Mononuclear cell (primary cell): ENCODE data around the gene ADAMTS4. TPM values are rescaled to one million over a fixed set of nuclear protein-coding genes. Genes with fewer than 3 reads are reported as not detected.

ENCODE experiments used
- H3K27me3 ChIP-seq: 2 replicates; pipeline ENCODE4 v1.6.0; 2011; ENCODE audit warnings: low read length, control low read depth; ENCODE audit not compliant: insufficient read depth
- H3K4me1 ChIP-seq: 2 replicates; pipeline ENCODE4 v1.5.1; 2011; ENCODE audit warnings: mild to moderate bottlenecking, low read length, control low read depth; ENCODE audit not compliant: insufficient read depth
- H3K4me3 ChIP-seq: 2 replicates; pipeline ENCODE4 v1.5.1; 2011; ENCODE audit warnings: mild to moderate bottlenecking, low read length, moderate library complexity
- H3K9me3 ChIP-seq: 2 replicates; pipeline ENCODE4 v1.5.1; 2011; ENCODE audit warnings: low read depth, mild to moderate bottlenecking, control low read depth, low read length
- total RNA-seq: library from RNA; depleted of rRNA; stranded (reverse); fragments of >200 nt; gene quantifications from one replicate; pipeline ENCODE4 v1.2.3, GENCODE V29; 2012

ADAMTS4 gene
- total RNA-seq, 1 donor: 0.21 TPM

DNA sequence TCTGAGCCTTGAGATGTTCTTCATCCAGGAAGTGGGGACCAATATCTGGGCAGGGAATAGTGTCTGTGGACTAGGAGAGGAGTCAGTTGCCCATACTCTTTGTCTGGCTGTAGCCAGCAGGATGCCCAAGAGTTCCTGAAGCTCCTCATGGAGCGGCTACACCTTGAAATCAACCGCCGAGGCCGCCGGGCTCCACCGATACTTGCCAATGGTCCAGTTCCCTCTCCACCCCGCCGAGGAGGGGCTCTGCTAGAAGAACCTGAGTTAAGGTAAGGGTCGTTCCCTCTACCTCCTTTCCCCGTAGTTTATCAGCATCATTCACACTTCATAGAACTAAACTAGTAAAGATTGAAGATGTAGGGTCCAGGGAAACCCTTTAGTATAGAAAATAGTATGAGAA, 36.0 kb downstream of the ADAMTS4 start:
- no peaks in the 10 kb centered on the region for H3K9me3 ChIP-seq
- peaks cover 48% of the 10 kb centered on the region for H3K4me1 ChIP-seq

DNA sequence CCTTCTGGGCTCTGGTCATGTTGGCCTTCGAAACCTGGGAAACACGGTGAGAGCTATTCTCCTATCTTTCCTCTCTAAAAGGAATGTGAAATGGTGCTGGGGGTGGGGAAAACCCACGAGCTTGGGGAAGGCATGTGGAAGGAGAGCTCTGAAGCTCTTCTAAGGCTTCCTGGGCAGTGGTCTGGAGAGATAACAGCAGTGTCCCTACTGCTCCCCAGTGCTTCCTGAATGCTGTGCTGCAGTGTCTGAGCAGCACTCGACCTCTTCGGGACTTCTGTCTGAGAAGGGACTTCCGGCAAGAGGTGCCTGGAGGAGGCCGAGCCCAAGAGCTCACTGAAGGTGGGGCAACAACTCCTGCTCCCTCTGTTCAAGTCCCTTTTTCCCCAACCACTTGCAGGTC, 36.8 kb downstream of the ADAMTS4 start:
- Histone ChIP-seq H3K9me3 (no peaks in the 10 kb centered on the region), H3K27me3 (no peaks in the 10 kb centered on the region), H3K4me3 (no peak overlapping the region), H3K4me1 (peaks cover 40% of the 10 kb centered on the region)

More for the DNA sequence above, 36.0 kb downstream of the ADAMTS4 start:
- Histone ChIP-seq H3K27me3 (no peaks in the 10 kb centered on the region), H3K4me3 (no peak overlapping the region)

DNA sequence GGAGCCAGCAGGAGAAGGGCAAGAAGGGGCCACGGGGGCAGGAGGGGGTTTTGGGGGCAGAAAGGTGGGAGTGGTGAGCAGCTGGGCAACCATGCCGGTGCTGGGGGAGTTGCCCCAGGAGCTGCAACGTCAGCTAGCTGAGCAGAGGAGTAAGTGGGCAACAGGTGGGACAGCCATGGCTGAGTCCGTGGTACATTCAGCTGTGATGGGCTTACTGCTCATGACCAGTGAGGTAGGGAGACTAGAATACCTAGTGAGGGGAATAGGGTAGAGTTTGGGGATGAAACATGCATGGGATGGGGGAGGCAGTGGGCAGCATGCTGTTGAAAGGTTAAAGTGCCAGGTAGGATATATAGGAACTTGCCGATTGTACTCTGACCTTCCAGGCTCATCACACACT, 37.2 kb downstream of the ADAMTS4 start:
- H3K27me3 ChIP-seq: no peaks in the 10 kb centered on the region
- H3K4me3 ChIP-seq: no peak overlapping the region
- H3K4me1 ChIP-seq: peaks cover 36% of the 10 kb centered on the region
- no peaks in the 10 kb centered on the region for H3K9me3 ChIP-seq

DNA sequence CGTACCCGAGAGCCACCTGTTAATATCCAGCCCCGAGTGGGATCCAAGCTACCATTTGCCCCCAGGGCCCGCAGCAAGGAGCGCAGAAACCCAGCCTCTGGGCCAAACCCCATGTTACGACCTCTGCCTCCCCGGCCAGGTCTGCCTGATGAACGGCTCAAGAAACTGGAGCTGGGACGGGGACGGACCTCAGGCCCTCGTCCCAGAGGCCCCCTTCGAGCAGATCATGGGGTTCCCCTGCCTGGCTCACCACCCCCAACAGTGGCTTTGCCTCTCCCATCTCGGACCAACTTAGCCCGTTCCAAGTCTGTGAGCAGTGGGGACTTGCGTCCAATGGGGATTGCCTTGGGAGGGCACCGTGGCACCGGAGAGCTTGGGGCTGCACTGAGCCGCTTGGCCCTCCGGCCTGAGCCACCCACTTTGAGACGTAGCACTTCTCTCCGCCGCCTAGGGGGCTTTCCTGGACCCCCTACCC, 38.1 kb downstream of the ADAMTS4 start:
- Histone ChIP-seq H3K27me3 (no peaks in the 10 kb centered on the region), H3K4me3 (no peak overlapping the region), H3K4me1 (peaks cover 33% of the 10 kb centered on the region), H3K9me3 (no peaks in the 10 kb centered on the region)

DNA sequence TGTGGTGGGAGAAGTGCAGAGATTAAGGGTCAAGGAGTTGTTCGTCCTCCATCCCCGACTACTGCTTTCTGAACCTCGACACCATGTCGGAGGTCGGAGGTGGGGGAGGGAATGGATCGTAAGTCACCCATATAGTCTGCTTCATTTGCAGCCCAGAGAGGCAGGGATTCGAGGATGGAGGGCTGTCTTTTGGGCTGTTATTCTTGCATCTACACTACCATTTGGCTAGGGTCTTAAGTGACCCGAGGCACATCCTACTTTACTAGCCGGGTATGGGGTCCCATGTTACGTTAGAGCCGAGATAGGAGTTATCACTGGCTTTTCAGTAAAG, 39.0 kb downstream of the ADAMTS4 start:
- Histone ChIP-seq H3K27me3 (no peaks in the 10 kb centered on the region), H3K4me3 (peak overlapping the region; percentile 73), H3K9me3 (no peaks in the 10 kb centered on the region)

DNA sequence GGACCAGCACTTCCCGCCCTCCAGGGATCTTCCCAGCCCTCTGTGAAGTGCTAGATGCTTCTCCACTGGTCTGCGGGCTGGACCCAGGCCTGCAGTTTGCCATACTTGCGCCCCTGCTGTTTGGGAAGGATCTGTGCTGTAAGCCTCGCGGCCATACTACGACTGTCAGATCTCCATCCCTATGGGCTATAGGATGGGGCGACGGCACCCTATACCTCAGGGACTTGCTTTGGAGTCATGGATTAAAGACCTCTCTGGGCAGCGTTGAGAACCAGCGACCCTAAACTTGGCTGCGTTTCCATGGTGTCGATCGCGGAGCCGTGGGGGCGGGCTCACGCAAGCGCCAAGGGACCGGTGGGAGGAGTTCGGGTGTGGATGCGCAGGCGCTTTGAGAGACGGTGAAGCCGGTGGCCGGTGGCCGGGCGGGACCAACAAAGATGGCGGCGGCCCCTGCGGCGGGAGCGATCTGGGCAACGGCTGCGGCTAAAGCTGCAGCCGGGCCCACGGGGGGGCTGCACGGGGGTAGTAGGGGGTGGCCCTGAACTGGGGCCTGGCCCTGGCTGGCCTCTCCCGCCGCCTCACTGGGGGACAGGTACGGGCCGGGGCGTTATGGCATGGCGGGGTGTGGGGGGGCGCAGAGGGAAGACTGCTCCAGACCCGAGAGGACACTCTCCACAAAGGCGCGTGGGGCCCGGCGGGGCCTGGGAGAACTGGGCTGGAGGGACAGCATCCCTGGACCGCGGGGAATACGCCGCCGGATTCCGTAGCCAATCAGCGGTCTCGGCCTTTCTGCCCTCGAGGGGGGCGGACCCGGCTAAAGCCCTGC, 39.6 kb downstream of the ADAMTS4 start, which contains the start of gene USP21:
Gene USP21, plus strand, starts transcription at position 414 of the 826 bp plus-strand sequence. CDS start 1,141 bp downstream, outside the sequence.
- no peaks in the 10 kb centered on the region for H3K9me3 ChIP-seq

More for the DNA sequence above, 39.0 kb downstream of the ADAMTS4 start:
- H3K4me1 ChIP-seq: peaks cover 29% of the 10 kb centered on the region

DNA sequence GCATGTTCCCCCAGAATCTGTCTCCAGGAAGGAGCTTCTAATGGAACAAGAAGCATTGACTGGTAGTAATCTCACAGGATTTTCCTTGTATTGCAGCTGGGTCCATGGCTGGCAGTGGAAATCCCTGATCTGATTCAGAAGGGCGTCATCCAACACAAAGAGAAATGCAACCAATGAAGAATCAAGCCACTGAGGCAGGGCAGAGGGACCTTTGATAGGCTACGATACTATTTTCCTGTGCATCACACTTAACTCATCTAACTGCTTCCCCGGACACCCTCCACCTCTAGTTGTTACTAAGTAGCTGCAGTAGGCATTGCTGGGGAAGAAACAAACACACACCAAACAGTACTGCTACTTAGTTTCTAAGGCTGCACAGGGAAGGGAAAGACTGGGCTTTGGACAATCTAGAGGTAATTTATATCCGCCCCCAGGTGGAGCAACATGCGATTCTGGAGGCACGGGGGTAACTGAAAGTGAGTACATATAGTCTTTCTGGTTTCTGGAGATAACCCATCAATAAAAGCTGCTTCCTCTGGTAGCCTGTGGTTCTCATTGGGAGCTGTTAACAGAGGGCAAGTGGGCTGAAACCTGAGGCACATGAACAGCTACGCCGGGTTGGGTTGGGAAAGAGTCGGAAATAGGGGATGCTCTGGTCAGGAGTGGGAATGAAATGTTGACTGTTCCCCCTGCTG, 40.4 kb downstream of the ADAMTS4 start:
- no peaks in the 10 kb centered on the region for H3K27me3 ChIP-seq
- no peaks in the 10 kb centered on the region for H3K9me3 ChIP-seq
- H3K4me3 ChIP-seq: no peak overlapping the region
- peaks cover 35% of the 10 kb centered on the region for H3K4me1 ChIP-seq

More for the DNA sequence above, 39.6 kb downstream of the ADAMTS4 start, which contains the start of gene USP21:
- H3K27me3 ChIP-seq: no peaks in the 10 kb centered on the region
- peak within 1 kb of the TSS; percentile 73 for H3K4me3 ChIP-seq
- H3K4me1 ChIP-seq: peaks cover 34% of the 10 kb centered on the region

DNA sequence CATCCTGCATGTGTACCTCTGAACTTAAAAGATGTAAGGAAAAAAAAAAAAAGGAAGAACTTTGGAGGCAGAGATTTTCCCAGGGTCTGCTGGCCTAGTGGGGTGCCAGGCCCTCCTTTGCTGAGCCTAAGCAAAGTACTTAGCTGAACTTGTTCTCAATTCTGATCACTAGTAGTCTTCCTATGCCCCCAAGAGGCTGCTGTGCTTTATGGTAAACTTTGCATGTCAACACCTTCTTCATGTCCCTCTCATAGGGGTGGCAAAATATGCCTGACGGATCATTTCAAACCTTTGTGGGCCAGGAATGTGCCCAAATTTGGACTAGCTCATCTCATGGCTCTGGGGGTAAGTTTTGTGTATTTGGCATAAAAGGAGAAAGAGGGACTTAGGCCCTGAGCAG, 41.0 kb downstream of the ADAMTS4 start:
- Histone ChIP-seq H3K4me1 (peaks cover 38% of the 10 kb centered on the region), H3K4me3 (no peak overlapping the region), H3K27me3 (no peaks in the 10 kb centered on the region), H3K9me3 (no peaks in the 10 kb centered on the region)

DNA sequence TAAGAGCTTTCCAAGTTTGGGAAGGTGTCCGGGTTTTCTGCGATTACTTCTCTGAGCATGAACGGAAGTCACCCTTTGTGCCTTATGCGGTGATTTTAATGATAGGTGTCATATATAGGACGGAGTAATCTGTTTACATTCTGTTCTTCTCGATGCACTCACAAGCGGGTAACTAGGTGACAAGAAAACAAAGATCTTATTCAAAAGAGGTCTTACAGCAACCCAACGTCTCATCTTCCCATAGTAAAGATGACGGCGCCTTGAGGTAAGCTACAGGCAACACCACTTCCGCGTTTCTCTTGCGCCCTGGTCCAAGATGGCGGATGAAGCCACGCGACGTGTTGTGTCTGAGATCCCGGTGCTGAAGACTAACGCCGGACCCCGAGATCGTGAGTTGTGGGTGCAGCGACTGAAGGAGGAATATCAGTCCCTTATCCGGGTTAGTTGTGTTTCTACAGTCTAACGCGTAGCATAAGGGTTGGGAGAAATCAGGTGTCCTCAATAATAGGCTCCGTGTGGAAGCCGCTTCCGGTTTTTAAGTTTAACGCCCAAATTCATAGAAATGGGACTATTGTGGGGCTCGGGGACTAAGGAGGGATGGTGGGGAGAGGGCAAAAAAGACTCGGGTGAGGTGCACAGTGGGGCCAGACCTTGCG, 45.0 kb downstream of the ADAMTS4 start, which contains the start of gene UFC1:
Gene UFC1, plus strand, starts transcription at position 297 of the 656 bp plus-strand sequence. Its CDS starts 20 bp downstream, at position 317.
- Histone ChIP-seq H3K4me3 (peak within 1 kb of the TSS; percentile 77), H3K4me1 (peaks cover 20% of the 10 kb centered on the region), H3K9me3 (no peaks in the 10 kb centered on the region), H3K27me3 (no peaks in the 10 kb centered on the region)

DNA sequence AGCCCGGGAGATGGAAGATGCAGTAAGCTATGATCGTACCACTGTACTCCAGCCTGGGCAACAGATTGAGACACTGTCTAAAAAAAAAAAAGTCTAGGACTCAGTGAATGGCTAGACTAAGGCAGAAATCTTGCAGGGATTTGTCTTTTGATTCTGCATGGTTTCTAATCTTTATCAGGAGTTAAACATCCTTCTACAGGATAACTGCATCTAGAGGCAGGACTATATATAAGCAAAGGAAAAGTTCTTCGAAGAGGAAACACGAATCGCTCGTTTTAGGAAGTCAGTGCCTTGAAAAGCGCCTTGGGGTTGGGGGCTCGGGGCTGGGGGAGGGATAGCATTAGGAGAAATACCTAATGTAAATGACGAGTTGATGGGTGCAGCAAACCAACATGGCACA, 45.7 kb downstream of the ADAMTS4 start:
- Histone ChIP-seq H3K9me3 (no peaks in the 10 kb centered on the region), H3K4me3 (peak overlapping the region; percentile 77), H3K4me1 (peaks cover 16% of the 10 kb centered on the region), H3K27me3 (no peaks in the 10 kb centered on the region)

DNA sequence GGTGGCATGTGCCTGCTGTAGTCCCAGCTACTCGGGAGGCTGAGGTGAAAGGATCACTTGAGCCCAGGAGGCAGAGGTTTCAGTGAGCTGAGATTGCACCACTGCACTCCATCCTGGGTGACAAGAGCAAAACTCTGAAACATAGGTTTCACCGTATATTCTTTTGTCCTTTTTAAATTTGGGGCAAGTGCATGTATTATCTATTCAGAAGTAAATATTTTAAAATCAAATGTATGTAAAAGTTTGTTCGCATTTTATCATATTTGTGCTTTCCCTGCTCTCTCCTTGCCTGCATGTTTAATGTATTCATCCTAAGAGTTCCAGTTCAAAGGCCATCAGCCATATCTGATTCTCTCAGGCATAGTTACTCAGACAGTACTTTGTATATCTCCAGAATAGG, 53.0 kb downstream of the ADAMTS4 start:
- Histone ChIP-seq H3K9me3 (no peaks in the 10 kb centered on the region), H3K27me3 (no peaks in the 10 kb centered on the region), H3K4me3 (no peak overlapping the region), H3K4me1 (no peaks in the 10 kb centered on the region)

DNA sequence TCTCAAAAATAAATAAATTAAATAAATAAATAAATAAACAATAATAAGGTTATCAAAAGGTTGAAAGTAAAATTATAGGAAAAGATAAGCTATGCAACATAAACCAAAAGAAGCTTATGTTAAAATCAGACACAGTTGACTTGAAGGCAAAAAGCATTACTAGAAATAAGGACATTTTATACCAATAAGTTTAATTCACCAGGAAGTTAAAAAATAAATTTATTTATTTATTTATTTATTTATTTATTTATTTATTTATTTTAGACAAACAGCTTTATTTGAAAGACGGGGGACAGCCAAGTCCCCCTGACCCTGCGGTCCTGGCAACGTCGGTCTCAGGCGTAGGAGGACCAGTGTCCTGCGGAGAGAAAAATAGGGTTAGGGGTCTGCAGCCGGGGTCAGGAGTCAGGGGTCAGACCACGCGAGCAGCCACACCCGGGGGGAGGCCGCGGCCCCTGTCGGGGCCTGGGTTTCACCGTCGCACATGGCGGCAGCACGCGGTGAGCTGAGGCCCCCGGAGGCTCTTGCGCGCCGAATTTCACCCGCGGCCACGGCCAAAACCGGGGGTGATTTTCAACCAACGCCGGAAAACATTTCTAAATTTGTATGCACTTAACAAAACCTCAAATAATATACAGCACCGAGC, 58.0 kb downstream of the ADAMTS4 start:
- Histone ChIP-seq H3K4me3 (no peak overlapping the region), H3K9me3 (no peaks in the 10 kb centered on the region), H3K27me3 (no peaks in the 10 kb centered on the region), H3K4me1 (peaks cover 36% of the 10 kb centered on the region)

DNA sequence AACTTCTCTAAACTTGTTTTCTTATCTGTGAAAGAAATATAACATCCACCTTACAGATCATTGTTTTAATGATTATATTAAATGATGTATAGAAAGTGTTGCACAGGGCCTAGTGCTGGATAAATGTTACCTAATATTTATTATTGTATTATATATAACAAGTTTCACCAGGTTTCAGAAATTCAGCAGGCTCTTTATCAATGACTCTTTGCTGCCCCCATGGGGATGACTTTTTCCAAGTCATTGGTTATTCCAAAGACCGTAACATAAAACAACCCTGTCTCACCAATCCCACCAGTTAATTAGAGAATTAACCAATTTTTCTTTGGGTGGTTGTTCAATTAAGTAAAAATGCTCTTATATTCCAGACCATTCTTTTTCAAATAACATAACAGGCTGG, 59.1 kb downstream of the ADAMTS4 start:
- peaks cover 41% of the 10 kb centered on the region for H3K4me1 ChIP-seq
- H3K9me3 ChIP-seq: no peaks in the 10 kb centered on the region
- no peak overlapping the region for H3K4me3 ChIP-seq
- no peaks in the 10 kb centered on the region for H3K27me3 ChIP-seq

DNA sequence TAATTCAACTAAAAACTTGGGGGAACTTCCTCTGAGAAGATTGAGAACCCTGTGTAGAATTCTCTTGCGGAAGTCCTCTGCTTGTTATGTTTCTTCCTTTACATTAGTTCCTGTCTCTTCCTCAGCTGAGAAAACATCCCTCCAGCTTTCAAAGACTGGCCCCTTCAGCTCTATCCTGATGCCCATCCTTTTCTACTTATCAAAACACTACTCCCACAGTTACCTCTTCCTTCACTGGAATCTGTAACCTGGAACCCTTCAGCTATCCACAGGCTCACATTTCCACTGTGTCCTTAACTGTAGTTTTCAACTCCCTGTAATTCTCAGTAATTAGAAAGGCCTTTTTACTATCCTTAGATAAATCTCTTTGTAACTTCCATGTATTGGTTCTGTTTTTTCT, 60.4 kb downstream of the ADAMTS4 start:
- Histone ChIP-seq H3K9me3 (no peaks in the 10 kb centered on the region), H3K4me3 (no peak overlapping the region), H3K4me1 (peaks cover 55% of the 10 kb centered on the region), H3K27me3 (no peaks in the 10 kb centered on the region)
